CD14-positive monocyte (primary cell): ENCODE data around the gene PDE8A. TPM values are rescaled to one million over a fixed set of nuclear protein-coding genes. Genes with fewer than 3 reads are reported as not detected.

Experiments
- DNase-seq, 3 donors: peaks; one replicate each; pipeline ENCODE4 v3.0.0-alpha.2; 2011 to 2022
- H2AFZ ChIP-seq: 2 replicates; pipeline ENCODE4 v1.6.0; 2012; ENCODE audit warnings: mild to moderate bottlenecking, low read depth, low read length, inconsistent platforms; ENCODE audit not compliant: insufficient read depth, poor library complexity, severe bottlenecking
- H3K27ac ChIP-seq, 2 donors: 1 replicate in 1 of 2; 2 replicates in 1 of 2; pipeline ENCODE4 v1.5.1; 2012 to 2013; ENCODE audit warnings: low read length in 2 of 2, control low read depth in 1 of 2, inconsistent platforms in 1 of 2, low read depth in 1 of 2, mild to moderate bottlenecking in 1 of 2
- H3K27me3 ChIP-seq, 2 donors: one replicate each; pipeline versions ENCODE4 v1.6.0 to v1.6.1; 2011 to 2013; ENCODE audit warnings: low read length in 2 of 2; ENCODE audit not compliant: control insufficient read depth in 2 of 2, insufficient read depth in 2 of 2
- H3K36me3 ChIP-seq, 2 donors: replicated peaks in 1 of 2; 1 replicate in 1 of 2; 2 replicates in 1 of 2; pipeline versions ENCODE4 v1.5.1 to v1.6.1; 2012 to 2013; ENCODE audit warnings: low read length in 2 of 2, control low read depth in 1 of 2, inconsistent platforms in 1 of 2, mild to moderate bottlenecking in 1 of 2; ENCODE audit not compliant: insufficient read depth in 2 of 2, control insufficient read depth in 1 of 2
- H3K4me1 ChIP-seq, 2 donors: 1 replicate in 1 of 2; 2 replicates in 1 of 2; pipeline versions ENCODE4 v1.5.1 to v1.6.1; 2012 to 2013; ENCODE audit warnings: low read length in 2 of 2, control low read depth in 1 of 2, inconsistent platforms in 1 of 2, mild to moderate bottlenecking in 1 of 2, moderate library complexity in 1 of 2; ENCODE audit not compliant: insufficient read depth in 2 of 2, control insufficient read depth in 1 of 2
- H3K4me2 ChIP-seq: replicated peaks from 2 replicates; pipeline ENCODE3; 2012; ENCODE audit warnings: low read length, moderate library complexity, mild to moderate bottlenecking; ENCODE audit not compliant: poor library complexity, severe bottlenecking; ENCODE audit errors: extremely low read depth
- H3K4me3 ChIP-seq, 3 experiments: fragments of 200-600 bp in 1 of 3; sonication (generic) in 1 of 3; replicated peaks in 1 of 3; 1 replicate in 2 of 3; 2 replicates in 1 of 3; pipeline ENCODE4 v1.5.1; 2011 to 2013; ENCODE audit warnings: low read length in 3 of 3, mild to moderate bottlenecking in 3 of 3, control low read depth in 2 of 3, low read depth in 2 of 3, inconsistent platforms in 1 of 3, moderate library complexity in 1 of 3
- H3K79me2 ChIP-seq: 2 replicates; pipeline ENCODE4 v1.6.0; 2012; ENCODE audit warnings: mild to moderate bottlenecking, control low read depth, inconsistent platforms, low read length, moderate library complexity; ENCODE audit not compliant: insufficient read depth
- H3K9ac ChIP-seq: 2 replicates; pipeline ENCODE4 v1.6.0; 2017; ENCODE audit warnings: low read length, mild to moderate bottlenecking; ENCODE audit not compliant: insufficient read depth, poor library complexity, severe bottlenecking
- H3K9me3 ChIP-seq, 2 donors: replicated peaks in 1 of 2; 1 replicate in 1 of 2; 2 replicates in 1 of 2; pipeline versions ENCODE4 v1.5.1 to v1.6.1; 2012 to 2013; ENCODE audit warnings: low read length in 2 of 2, control low read depth in 1 of 2; ENCODE audit not compliant: control insufficient read depth in 1 of 2, insufficient read depth in 1 of 2
- H4K20me1 ChIP-seq: 2 replicates; pipeline ENCODE4 v1.6.0; 2012; ENCODE audit warnings: mild to moderate bottlenecking, low read length, control low read depth, moderate library complexity; ENCODE audit not compliant: insufficient read depth
- H3K27ac Mint-ChIP-seq, 7 donors: one replicate each; pipeline ENCODE4 v1.8.0; 2020; ENCODE audit warnings: mild to moderate bottlenecking in 7 of 7, mixed read lengths in 7 of 7, moderate library complexity in 6 of 7, inconsistent platforms in 2 of 7
- H3K27me3 Mint-ChIP-seq, 3 donors: one replicate each; pipeline ENCODE4 v1.8.0; 2021 to 2022; ENCODE audit warnings: low read depth in 3 of 3, mild to moderate bottlenecking in 3 of 3, mixed read lengths in 3 of 3, moderate library complexity in 3 of 3, inconsistent platforms in 1 of 3
- H3K36me3 Mint-ChIP-seq, 2 donors: one replicate each; pipeline ENCODE4 v1.8.0; 2020; ENCODE audit warnings: mixed read lengths in 2 of 2, inconsistent platforms in 1 of 2, mild to moderate bottlenecking in 1 of 2
- H3K4me1 Mint-ChIP-seq: one replicate; pipeline ENCODE4 v1.8.0; 2020; ENCODE audit warnings: mild to moderate bottlenecking, mixed read lengths
- H3K4me3 Mint-ChIP-seq, 2 donors: one replicate each; pipeline ENCODE4 v1.8.0; 2020; ENCODE audit warnings: mild to moderate bottlenecking in 2 of 2, mixed read lengths in 2 of 2, moderate library complexity in 1 of 2
- H3K9me3 Mint-ChIP-seq, 7 donors: one replicate each; pipeline ENCODE4 v1.8.0; 2020 to 2022; ENCODE audit warnings: mixed read lengths in 7 of 7, mild to moderate bottlenecking in 6 of 7, moderate library complexity in 6 of 7, inconsistent platforms in 2 of 7
- WGBS: methylation state at CpG from one replicate; pipeline ENCODE4 v1.1.5; 2013; ENCODE audit warnings: missing lambda C conversion rate; ENCODE audit not compliant: insufficient coverage; 5-methylcytosine and 5-hydroxymethylcytosine counted together
- intact Hi-C, 2 donors: fragments of 100-400 bp; cut with micrococcal nuclease; formaldehyde crosslinking; loops; one replicate each; pipeline versions ENCODE4 v1.15.0 to v1.15.1; 2023
- polyA plus RNA-seq, 3 donors: library from polyadenylated mRNA; depleted of rRNA in 1 of 3; unstranded in 2 of 3; stranded (reverse) in 1 of 3; fragments of 300-500 nt in 2 of 3; fragments of >200 nt in 1 of 3; fragmentation: Illumina TruSeq in 2 of 3; gene quantifications; 1 replicate in 2 of 3; 2 replicates in 1 of 3; pipeline ENCODE4 v1.2.3, GENCODE V29; 2012 to 2021
- TF ChIP-seq, protein P1 (sequence below): fragments of 200-600 bp; IDR thresholded peaks from one replicate; pipeline ENCODE4 v1.8.0; 2022; ENCODE audit warnings: antibody characterized with exemption, mild to moderate bottlenecking

The PDE8A gene
- polyA plus RNA-seq, 3 donors, result 2.8 to 33.4 (median 4.9) TPM

DNA sequence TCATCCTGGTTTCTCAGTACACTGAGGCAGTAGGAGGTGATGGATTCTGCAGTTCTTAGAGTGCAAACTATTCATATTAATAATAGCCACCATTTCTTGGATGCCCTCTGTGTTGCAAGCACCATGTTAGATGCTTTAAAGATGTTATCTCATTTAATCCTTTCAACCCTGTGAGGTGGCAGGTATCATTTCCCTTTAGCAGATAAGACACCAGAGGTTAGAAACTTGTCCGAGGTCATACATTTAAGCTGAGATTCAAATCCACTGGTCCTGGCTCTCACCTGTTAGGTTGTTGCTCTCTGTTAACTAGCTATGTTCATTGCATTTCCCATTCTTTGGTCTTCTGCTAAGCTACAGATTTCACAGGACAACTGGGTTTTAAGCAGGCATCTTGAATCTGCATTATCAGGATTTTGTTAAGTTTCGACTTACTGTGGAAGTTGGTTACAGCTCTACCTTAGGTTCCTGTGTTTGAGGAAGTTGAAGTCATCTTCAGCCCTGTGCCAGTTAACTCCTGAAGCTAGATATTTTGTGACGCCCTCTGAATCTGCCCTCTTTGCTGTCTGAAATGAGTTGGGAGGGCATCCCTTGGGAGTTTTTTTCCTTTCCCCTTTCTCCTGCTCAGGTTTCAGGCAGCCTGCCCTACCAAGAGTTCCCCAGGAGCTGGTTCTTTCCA is 6.4 kb downstream of the PDE8A start:
- H3K4me3 ChIP-seq, result no peak overlapping the region
- TF ChIP-seq, protein P1, sequence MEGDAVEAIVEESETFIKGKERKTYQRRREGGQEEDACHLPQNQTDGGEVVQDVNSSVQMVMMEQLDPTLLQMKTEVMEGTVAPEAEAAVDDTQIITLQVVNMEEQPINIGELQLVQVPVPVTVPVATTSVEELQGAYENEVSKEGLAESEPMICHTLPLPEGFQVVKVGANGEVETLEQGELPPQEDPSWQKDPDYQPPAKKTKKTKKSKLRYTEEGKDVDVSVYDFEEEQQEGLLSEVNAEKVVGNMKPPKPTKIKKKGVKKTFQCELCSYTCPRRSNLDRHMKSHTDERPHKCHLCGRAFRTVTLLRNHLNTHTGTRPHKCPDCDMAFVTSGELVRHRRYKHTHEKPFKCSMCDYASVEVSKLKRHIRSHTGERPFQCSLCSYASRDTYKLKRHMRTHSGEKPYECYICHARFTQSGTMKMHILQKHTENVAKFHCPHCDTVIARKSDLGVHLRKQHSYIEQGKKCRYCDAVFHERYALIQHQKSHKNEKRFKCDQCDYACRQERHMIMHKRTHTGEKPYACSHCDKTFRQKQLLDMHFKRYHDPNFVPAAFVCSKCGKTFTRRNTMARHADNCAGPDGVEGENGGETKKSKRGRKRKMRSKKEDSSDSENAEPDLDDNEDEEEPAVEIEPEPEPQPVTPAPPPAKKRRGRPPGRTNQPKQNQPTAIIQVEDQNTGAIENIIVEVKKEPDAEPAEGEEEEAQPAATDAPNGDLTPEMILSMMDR, result no peak

DNA sequence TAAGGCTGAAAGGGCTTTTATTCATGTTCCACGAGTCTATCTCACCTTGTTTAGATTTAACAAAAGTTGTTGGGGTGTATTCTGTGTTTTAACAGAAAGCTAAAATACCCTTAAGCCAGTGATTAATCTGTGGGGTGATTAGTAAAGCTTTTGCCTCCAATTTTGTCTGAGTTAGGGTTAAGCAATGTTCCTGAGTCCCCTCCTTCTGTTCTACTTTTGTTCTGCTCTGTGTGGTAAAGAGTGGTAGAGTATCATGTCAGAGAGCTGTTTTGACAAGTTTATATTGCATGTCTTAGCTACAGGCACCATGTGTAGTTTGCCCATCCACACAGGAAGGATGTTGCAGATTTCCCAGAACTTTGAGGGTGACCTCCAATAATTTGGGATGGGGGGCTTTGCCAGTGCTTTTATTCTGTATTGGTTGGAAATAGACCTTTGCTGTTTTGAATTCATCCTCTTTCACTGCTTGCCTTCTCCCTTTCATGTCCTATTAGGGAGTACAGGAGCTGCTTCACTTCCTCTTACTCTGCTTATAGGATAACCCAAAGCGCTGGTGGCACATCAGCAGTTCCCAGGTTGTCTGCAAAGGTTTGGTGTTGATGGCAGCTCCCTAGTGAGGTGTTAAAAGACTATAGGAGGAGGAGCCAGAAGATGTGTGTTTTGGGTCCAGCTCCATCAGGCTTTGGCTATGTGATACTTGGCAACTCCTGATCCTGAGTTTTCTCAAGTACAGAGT is 7.4 kb downstream of the PDE8A start:
- Mint-ChIP-seq H3K36me3 (peaks cover 0 to 5% of the 10 kb centered on the region in 2 donors), H3K27me3 (no peaks in the 10 kb centered on the region), H3K27ac (peak overlapping the region in 2 of 7 donors; percentile 3 to 50), H3K4me1 (peaks cover 60% of the 10 kb centered on the region), H3K4me3 (no peak overlapping the region), H3K9me3 (no peaks in the 10 kb centered on the region)
- H4K20me1 ChIP-seq, result peaks cover 78% of the 10 kb centered on the region
- no peak overlapping the region for H3K27ac ChIP-seq
- no peak overlapping the region for H2AFZ ChIP-seq
- H3K4me3 ChIP-seq, result no peak overlapping the region
- no peak for DNase-seq
- no peaks in the 10 kb centered on the region for H3K9me3 ChIP-seq
- no peaks in the 10 kb centered on the region for H3K27me3 ChIP-seq
- H3K4me1 ChIP-seq, result peaks cover 18 to 43% of the 10 kb centered on the region in 2 donors
- peaks cover 79% of the 10 kb centered on the region for H3K79me2 ChIP-seq
- no peaks in the 10 kb centered on the region for H3K36me3 ChIP-seq
- no peak overlapping the region for H3K9ac ChIP-seq
- intact Hi-C loops, result loop anchor here in 1 of 2 donors (10.0 kb wide), 1 partner anchor 274 kb away; the partner anchor contains the start of gene SEC11A
- WGBS, result no CpG with 5 or more reads among the region's 2 CpGs
- TF ChIP-seq, protein P1, result no peak
- H3K4me2 ChIP-seq, result no peak overlapping the region

More for the DNA sequence above, 6.4 kb downstream of the PDE8A start:
- Histone ChIP-seq H3K27me3 (no peaks in the 10 kb centered on the region), H4K20me1 (peaks cover 81% of the 10 kb centered on the region), H2AFZ (no peak overlapping the region), H3K9ac (no peak overlapping the region), H3K79me2 (peaks cover 85% of the 10 kb centered on the region), H3K9me3 (no peaks in the 10 kb centered on the region), H3K27ac (no peak overlapping the region), H3K36me3 (no peaks in the 10 kb centered on the region), H3K4me1 (peaks cover 21 to 48% of the 10 kb centered on the region in 2 donors), H3K4me2 (no peak overlapping the region)
- peaks cover 66% of the 10 kb centered on the region for H3K4me1 Mint-ChIP-seq
- intact Hi-C loops, result loop anchor here in 1 of 2 donors (10.0 kb wide), 1 partner anchor 273 kb away; the partner anchor contains the start of gene SEC11A
- H3K27ac Mint-ChIP-seq, result peak overlapping the region in 3 of 7 donors; percentile 19 to 57 (median 52)
- H3K9me3 Mint-ChIP-seq, result no peaks in the 10 kb centered on the region
- peaks cover 0 to 5% of the 10 kb centered on the region in 2 donors for H3K36me3 Mint-ChIP-seq
- H3K27me3 Mint-ChIP-seq, result peaks cover 0 to 1% (median 0%) of the 10 kb centered on the region in 3 donors
- WGBS, result 60% methylated on average over 2 of the region's 3 CpGs
- no peak overlapping the region for H3K4me3 Mint-ChIP-seq
- DNase-seq, result no peak
